ENCODE results near the gene ANKRD45.
"Not testable (repeated sequence)": the region's sequence is repeated elsewhere in the genome, so short reads cannot be mapped to it uniquely, and the experiment has no call there.

The ANKRD45 gene

GRCh38 chr1:173570370-173571007 is 99.2 kb downstream of the ANKRD45 start:
- no peak for DNase-seq

GRCh38 chr1:173568483-173568882 is 101.2 kb downstream of the ANKRD45 start:
- no peak for DNase-seq

GRCh38 chr1:173563846-173564245 is 105.8 kb downstream of the ANKRD45 start:
- DNase-seq = not testable (repeated sequence)

- DNase-seq = no peak
Measured at GRCh38 chr1:173562813-173563212, 106.8 kb downstream of the ANKRD45 start.

GRCh38 chr1:173561263-173561662 is 108.4 kb downstream of the ANKRD45 start:
- DNase-seq = no peak

DNA sequence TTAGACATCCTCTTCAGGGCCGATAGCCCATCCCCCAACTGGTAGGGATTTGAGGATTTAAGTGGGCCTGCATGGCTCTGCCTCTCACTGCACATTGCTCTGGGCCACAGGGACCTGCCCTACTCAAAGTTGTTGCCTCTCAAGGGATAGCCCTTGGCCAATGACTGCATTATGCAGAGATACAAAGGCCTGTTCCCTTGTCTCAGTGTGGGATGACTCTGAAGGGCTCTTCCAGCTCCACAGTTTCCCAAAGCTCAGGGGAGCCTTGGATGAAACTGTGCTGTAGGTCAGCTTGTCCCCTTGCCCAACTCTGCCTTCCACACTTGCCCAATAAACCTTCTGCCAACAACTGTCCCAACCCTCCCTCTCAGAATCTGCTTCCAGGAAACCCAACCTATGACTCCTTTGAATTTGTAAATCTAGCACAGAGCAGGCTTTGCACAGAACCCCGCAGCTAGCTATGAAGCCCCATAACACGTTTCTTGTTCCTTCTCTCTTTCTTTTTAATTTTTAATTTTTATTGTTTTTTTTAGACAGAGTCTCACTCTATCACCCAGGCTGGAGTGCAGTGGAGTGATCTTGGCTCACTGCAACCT is 109.3 kb downstream of the ANKRD45 start:
- no peak for DNase-seq

All from activated CD4-positive, alpha-beta T cell treated with anti-CD3 and anti-CD28 coated beads, Interleukin-10, Interleukin-2, amounts not matched to agents 100 ng/mL and 50 ng/mL, durations not matched to agents 16 hours and 8 hours (primary cell).